ENCODE measurements around the gene BCOR.
A peak's percentile ranks its signal among the peaks of the same experiment; 100 is the strongest.

The BCOR gene

DNA sequence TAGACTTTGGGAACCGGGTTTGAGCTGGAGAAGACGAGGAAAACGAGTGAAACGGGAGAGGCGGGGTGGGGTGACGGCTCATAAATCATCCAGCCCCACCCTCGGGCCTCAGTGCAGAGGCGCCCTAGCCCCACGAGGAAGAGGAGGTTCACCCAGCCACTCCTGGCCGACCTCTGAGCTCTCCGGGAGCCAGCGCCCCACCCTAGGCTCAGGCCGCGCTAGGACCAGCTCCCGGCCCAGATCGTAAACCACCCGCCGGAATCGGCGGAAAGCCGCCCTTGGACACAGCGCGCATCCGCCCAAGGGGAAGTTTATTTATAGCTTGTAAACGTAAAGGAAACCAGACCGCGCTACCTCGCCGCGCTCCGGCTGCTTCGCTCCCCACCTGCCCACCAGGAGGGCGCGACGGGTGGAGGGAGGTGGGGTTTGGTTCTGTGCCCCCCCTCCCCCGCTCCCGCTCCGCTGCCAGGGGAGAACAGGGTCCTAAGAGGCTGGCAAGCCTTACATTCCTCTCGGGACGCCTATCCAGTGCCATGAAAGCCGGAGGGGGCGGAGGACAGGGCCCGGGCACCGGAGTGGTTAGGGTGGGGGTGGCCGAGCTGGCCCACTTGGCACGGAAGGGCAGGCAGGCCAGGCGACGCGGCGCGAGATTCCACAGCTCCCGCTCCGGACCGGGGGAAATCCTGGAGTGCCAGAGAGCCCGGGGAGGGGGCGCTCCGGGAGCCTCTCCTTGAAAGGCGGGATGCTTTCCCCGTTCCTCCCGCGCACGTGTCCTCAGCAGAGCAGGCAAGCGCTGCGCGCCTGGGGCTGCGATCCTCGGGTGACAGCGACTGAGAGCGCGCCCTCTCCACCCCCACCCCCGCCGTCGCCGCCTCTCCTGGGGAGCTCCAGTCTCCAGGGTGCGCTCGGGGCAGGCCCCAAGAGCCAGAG lies 84.2 kb downstream of the BCOR start:
- peak; percentile 46 for ATAC-seq
- no peak for TF ChIP-seq ZNF8 (CRISPR knock-in tag; IDR thresholded peaks at IDR 0.05)
- TF ChIP-seq BACH2 (CRISPR knock-in tag; IDR thresholded peaks at IDR 0.05; ENCODE audit: borderline replicate concordance) = no peak
- TF ChIP-seq ARNTL (CRISPR knock-in tag; IDR thresholded peaks at IDR 0.05; ENCODE audit: borderline replicate concordance, low read depth) = no peak
- no peak for TF ChIP-seq RARB (CRISPR knock-in tag; IDR thresholded peaks at IDR 0.05)
- no peak for TF ChIP-seq ZFP3 (CRISPR knock-in tag; IDR thresholded peaks at IDR 0.05)
- TF ChIP-seq, protein P1, sequence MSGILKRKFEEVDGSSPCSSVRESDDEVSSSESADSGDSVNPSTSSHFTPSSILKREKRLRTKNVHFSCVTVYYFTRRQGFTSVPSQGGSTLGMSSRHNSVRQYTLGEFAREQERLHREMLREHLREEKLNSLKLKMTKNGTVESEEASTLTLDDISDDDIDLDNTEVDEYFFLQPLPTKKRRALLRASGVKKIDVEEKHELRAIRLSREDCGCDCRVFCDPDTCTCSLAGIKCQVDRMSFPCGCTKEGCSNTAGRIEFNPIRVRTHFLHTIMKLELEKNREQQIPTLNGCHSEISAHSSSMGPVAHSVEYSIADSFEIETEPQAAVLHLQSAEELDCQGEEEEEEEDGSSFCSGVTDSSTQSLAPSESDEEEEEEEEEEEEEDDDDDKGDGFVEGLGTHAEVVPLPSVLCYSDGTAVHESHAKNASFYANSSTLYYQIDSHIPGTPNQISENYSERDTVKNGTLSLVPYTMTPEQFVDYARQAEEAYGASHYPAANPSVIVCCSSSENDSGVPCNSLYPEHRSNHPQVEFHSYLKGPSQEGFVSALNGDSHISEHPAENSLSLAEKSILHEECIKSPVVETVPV (CRISPR knock-in tag; IDR thresholded peaks at IDR 0.05) = no peak

DNA sequence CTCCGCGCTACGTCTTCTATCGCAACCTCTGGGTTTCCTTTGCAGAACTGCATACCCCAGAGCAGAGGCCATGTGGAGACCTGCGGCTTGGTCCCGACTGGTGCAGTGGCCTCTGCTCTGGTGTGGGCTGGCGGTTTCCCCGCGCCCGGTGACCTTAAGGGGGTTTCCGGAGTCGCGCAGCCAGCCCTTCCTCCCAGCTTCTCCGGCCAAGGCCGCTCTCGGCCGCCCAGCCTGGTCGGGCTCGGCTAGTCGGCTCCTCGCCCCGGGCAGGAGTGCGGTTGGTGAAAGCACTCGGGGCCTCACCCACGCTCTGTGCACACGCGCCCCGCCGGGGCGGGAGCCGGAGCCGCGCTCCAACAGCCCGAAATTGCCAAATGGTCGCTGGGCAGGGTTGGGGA lies 84.9 kb downstream of the BCOR start:
- no peak for TF ChIP-seq ZNF565 (CRISPR knock-in tag; conservative IDR thresholded peaks at IDR 0.05; ENCODE audit: low read depth)
- no peak for TF ChIP-seq ISL1 (CRISPR knock-in tag; IDR thresholded peaks at IDR 0.05)
- TF ChIP-seq ARNTL (CRISPR knock-in tag; IDR thresholded peaks at IDR 0.05; ENCODE audit: borderline replicate concordance, low read depth) = no peak
- no peak for TF ChIP-seq RARB (CRISPR knock-in tag; IDR thresholded peaks at IDR 0.05)
- no peak for TF ChIP-seq CSDC2 (CRISPR knock-in tag; IDR thresholded peaks at IDR 0.05)
- no peak for ATAC-seq

DNA sequence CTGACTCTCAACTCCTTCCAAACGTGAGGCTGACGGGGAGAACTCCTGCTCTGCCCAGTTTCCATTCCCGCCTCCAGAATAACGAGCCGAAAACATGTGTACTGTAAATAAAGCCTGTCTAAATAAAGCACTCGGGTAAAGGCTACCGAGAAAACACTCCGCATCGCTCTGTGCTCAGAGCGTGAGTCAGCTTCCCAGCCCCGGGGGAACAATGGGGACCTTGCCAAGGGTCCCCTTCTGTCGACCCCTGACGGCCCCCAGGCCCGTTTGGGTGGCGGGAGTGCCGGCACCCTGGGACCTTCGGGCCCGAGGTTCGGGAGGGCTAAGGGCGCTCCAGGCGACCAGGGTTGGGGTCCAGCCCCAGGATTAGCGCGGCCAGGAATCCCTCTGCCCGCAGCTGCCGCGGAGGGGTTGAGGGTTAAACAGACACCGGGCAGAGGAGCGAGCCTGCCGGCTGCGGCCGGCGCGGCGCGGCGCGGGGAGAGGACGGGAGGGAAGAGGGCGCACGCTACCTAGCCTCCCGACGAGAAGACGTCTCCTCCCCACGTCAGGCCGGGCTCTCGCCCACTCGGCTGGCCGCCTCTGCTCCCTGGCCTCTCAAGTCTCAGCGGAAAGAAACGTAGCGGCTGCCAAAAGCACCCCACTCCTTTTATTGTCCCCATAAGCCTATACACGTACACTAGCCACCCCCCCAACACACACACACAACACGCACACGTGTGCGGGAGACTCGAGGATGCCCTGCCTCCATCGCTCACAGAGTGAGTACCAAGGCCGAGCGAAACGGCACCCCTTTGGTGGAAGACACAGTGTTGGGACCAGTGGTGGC lies 85.5 kb downstream of the BCOR start:
- TF ChIP-seq ARNTL (CRISPR knock-in tag; IDR thresholded peaks at IDR 0.05; ENCODE audit: borderline replicate concordance, low read depth) (no peak), BACH2 (CRISPR knock-in tag; IDR thresholded peaks at IDR 0.05; ENCODE audit: borderline replicate concordance) (no peak), ZNF70 (CRISPR knock-in tag; IDR thresholded peaks at IDR 0.05) (no peak), ZNF8 (CRISPR knock-in tag; IDR thresholded peaks at IDR 0.05) (no peak), GLIS3 (CRISPR knock-in tag; IDR thresholded peaks at IDR 0.05) (no peak), ZC3H10 (CRISPR knock-in tag; IDR thresholded peaks at IDR 0.05) (no peak), TOX (CRISPR knock-in tag; IDR thresholded peaks at IDR 0.05; ENCODE audit: borderline replicate concordance) (no peak), ZFP30 (CRISPR knock-in tag; IDR thresholded peaks at IDR 0.05) (no peak), ZNF565 (CRISPR knock-in tag; conservative IDR thresholded peaks at IDR 0.05; ENCODE audit: low read depth) (no peak), ISL1 (CRISPR knock-in tag; IDR thresholded peaks at IDR 0.05) (no peak), OSR1 (CRISPR knock-in tag; IDR thresholded peaks at IDR 0.05) (no peak), ESRRG (CRISPR knock-in tag; IDR thresholded peaks at IDR 0.05) (no peak), TCF4 (CRISPR knock-in tag; IDR thresholded peaks at IDR 0.05; ENCODE audit: borderline replicate concordance) (no peak), CSDC2 (CRISPR knock-in tag; IDR thresholded peaks at IDR 0.05) (no peak), RARB (CRISPR knock-in tag; IDR thresholded peaks at IDR 0.05) (no peak)
- TF ChIP-seq, protein P2, sequence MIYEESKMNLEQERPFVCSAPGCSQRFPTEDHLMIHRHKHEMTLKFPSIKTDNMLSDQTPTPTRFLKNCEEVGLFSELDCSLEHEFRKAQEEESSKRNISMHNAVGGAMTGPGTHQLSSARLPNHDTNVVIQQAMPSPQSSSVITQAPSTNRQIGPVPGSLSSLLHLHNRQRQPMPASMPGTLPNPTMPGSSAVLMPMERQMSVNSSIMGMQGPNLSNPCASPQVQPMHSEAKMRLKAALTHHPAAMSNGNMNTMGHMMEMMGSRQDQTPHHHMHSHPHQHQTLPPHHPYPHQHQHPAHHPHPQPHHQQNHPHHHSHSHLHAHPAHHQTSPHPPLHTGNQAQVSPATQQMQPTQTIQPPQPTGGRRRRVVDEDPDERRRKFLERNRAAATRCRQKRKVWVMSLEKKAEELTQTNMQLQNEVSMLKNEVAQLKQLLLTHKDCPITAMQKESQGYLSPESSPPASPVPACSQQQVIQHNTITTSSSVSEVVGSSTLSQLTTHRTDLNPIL (CRISPR knock-in tag; IDR thresholded peaks at IDR 0.05; ENCODE audit: low read depth) = no peak
- TF ChIP-seq, protein P3, sequence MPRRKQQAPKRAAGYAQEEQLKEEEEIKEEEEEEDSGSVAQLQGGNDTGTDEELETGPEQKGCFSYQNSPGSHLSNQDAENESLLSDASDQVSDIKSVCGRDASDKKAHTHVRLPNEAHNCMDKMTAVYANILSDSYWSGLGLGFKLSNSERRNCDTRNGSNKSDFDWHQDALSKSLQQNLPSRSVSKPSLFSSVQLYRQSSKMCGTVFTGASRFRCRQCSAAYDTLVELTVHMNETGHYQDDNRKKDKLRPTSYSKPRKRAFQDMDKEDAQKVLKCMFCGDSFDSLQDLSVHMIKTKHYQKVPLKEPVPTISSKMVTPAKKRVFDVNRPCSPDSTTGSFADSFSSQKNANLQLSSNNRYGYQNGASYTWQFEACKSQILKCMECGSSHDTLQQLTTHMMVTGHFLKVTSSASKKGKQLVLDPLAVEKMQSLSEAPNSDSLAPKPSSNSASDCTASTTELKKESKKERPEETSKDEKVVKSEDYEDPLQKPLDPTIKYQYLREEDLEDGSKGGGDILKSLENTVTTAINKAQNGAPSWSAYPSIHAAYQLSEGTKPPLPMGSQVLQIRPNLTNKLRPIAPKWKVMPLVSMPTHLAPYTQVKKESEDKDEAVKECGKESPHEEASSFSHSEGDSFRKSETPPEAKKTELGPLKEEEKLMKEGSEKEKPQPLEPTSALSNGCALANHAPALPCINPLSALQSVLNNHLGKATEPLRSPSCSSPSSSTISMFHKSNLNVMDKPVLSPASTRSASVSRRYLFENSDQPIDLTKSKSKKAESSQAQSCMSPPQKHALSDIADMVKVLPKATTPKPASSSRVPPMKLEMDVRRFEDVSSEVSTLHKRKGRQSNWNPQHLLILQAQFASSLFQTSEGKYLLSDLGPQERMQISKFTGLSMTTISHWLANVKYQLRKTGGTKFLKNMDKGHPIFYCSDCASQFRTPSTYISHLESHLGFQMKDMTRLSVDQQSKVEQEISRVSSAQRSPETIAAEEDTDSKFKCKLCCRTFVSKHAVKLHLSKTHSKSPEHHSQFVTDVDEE (CRISPR knock-in tag; IDR thresholded peaks at IDR 0.05) = no peak
- TF ChIP-seq, protein P4, sequence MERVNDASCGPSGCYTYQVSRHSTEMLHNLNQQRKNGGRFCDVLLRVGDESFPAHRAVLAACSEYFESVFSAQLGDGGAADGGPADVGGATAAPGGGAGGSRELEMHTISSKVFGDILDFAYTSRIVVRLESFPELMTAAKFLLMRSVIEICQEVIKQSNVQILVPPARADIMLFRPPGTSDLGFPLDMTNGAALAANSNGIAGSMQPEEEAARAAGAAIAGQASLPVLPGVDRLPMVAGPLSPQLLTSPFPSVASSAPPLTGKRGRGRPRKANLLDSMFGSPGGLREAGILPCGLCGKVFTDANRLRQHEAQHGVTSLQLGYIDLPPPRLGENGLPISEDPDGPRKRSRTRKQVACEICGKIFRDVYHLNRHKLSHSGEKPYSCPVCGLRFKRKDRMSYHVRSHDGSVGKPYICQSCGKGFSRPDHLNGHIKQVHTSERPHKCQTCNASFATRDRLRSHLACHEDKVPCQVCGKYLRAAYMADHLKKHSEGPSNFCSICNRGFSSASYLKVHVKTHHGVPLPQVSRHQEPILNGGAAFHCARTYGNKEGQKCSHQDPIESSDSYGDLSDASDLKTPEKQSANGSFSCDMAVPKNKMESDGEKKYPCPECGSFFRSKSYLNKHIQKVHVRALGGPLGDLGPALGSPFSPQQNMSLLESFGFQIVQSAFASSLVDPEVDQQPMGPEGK (CRISPR knock-in tag; IDR thresholded peaks at IDR 0.05; ENCODE audit: borderline replicate concordance) = no peak
- TF ChIP-seq, protein P5, sequence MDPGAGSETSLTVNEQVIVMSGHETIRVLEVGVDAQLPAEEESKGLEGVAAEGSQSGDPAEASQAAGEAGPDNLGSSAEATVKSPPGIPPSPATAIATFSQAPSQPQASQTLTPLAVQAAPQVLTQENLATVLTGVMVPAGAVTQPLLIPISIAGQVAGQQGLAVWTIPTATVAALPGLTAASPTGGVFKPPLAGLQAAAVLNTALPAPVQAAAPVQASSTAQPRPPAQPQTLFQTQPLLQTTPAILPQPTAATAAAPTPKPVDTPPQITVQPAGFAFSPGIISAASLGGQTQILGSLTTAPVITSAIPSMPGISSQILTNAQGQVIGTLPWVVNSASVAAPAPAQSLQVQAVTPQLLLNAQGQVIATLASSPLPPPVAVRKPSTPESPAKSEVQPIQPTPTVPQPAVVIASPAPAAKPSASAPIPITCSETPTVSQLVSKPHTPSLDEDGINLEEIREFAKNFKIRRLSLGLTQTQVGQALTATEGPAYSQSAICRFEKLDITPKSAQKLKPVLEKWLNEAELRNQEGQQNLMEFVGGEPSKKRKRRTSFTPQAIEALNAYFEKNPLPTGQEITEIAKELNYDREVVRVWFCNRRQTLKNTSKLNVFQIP (CRISPR knock-in tag; IDR thresholded peaks at IDR 0.05; ENCODE audit: borderline replicate concordance, low read depth) = no peak
- TF ChIP-seq, protein P1 (CRISPR knock-in tag; IDR thresholded peaks at IDR 0.05) = no peak
- ATAC-seq = no peak

Data from SK-N-SH treated with all-trans-retinoic acid at 6 μM for 48 hours (cell line).